Natural killer cell (primary cell): Measurements from ENCODE around the gene GJC1. TPM values are rescaled to one million over a fixed set of nuclear protein-coding genes. Genes with fewer than 3 reads are reported as not detected.

Experiments used
- ATAC-seq, 3 donors: fragments of 150-1000 bp in 2 of 3; fragments of 200-7000 bp in 1 of 3; cut with Tn5 transposase; 1 replicate in 1 of 3; 2 replicates in 2 of 3; pipeline ENCODE4 v1.10.0; 2021; ENCODE audit warnings: mild to moderate bottlenecking in 2 of 3, moderate library complexity in 2 of 3
- DNase-seq, 2 donors: peaks; one replicate each; pipeline versions ENCODE4 v3.0.0 to v3.0.0-alpha.2; 2013 to 2021; ENCODE audit warnings: mixed read lengths in 1 of 2
- H3K27ac ChIP-seq: one replicate; pipeline ENCODE4 v1.5.1; 2013; ENCODE audit warnings: mild to moderate bottlenecking, low read length
- H3K27me3 ChIP-seq: one replicate; pipeline ENCODE4 v1.6.1; 2013; ENCODE audit warnings: low read length; ENCODE audit not compliant: control insufficient read depth, insufficient read depth
- H3K36me3 ChIP-seq: one replicate; pipeline ENCODE4 v1.6.1; 2013; ENCODE audit warnings: low read length; ENCODE audit not compliant: control insufficient read depth, insufficient read depth
- H3K4me1 ChIP-seq: one replicate; pipeline ENCODE4 v1.6.1; 2013; ENCODE audit warnings: low read length; ENCODE audit not compliant: control insufficient read depth, insufficient read depth
- H3K4me3 ChIP-seq: one replicate; pipeline ENCODE4 v1.5.1; 2013; ENCODE audit warnings: low read length
- H3K9me3 ChIP-seq: one replicate; pipeline ENCODE4 v1.6.1; 2013; ENCODE audit warnings: low read length; ENCODE audit not compliant: control insufficient read depth, insufficient read depth
- H3K27ac Mint-ChIP-seq, 2 donors: one replicate each; pipeline ENCODE4 v1.8.0; 2022; ENCODE audit warnings: mild to moderate bottlenecking in 2 of 2, mixed read lengths in 2 of 2, moderate library complexity in 1 of 2
- H3K27me3 Mint-ChIP-seq, 2 donors: one replicate each; pipeline ENCODE4 v1.8.0; 2022; ENCODE audit warnings: low read depth in 2 of 2, mixed read lengths in 2 of 2
- H3K36me3 Mint-ChIP-seq: one replicate; pipeline ENCODE4 v1.8.0; 2022; ENCODE audit warnings: mixed read lengths
- H3K4me1 Mint-ChIP-seq, 2 donors: one replicate each; pipeline ENCODE4 v1.8.0; 2022; ENCODE audit warnings: mixed read lengths in 2 of 2
- H3K4me3 Mint-ChIP-seq: one replicate; pipeline ENCODE4 v1.8.0; 2022; ENCODE audit warnings: mild to moderate bottlenecking, moderate library complexity, mixed read lengths
- H3K9me3 Mint-ChIP-seq, 2 donors: one replicate each; pipeline ENCODE4 v1.8.0; 2022; ENCODE audit warnings: mixed read lengths in 2 of 2
- WGBS: methylation state at CpG from one replicate; pipeline ENCODE4 v1.1.7; 2013; ENCODE audit warnings: missing lambda C conversion rate; ENCODE audit not compliant: insufficient coverage; 5-methylcytosine and 5-hydroxymethylcytosine counted together
- intact Hi-C: fragments of 100-400 bp; cut with micrococcal nuclease; formaldehyde crosslinking; loops from one replicate; pipeline ENCODE4 v1.14.2; 2022
- total RNA-seq, 4 donors: library from RNA; stranded (reverse); fragments of 120-200 nt in 1 of 4; gene quantifications; one replicate each; pipeline versions ENCODE4 v1.2.3 to v1.2.4, GENCODE V29; 2013 to 2022
- TF ChIP-seq, protein P1 (sequence below): fragments of 200-600 bp; IDR thresholded peaks from one replicate; pipeline ENCODE4 v1.8.0; 2022; ENCODE audit warnings: antibody characterized with exemption

Gene GJC1
- total RNA-seq, 3 donors from 2014 or later (not counting 1 experiment from before 2014, with no cell fraction given), result 0.16 TPM; not detected in 2

DNA sequence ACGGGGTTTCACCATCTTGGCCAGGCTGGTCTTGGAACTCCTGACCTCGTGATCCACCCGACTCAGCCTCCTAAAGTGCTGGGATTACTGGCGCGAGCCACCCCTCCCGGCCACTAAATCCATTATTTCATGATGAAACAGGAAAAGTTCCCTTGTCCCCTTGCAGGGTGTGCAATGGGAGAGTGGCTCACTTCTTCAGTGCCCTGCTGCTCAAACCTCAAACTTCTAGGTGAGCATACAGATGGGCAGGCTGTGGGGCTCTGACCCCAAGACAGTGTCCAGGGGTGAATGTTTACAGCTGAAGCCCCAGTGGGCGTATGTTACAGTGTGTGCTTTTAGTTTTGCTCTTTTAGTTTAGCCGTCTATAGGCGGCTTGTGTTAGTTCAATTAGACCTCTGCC is 34.7 kb downstream of the GJC1 start:
- H3K27me3 Mint-ChIP-seq, result peaks cover 0 to 3% of the 10 kb centered on the region in 2 donors
- 90% methylated on average over 9 of the region's 9 CpGs for WGBS
- H3K36me3 Mint-ChIP-seq, result no peaks in the 10 kb centered on the region
- no peak overlapping the region for H3K4me3 Mint-ChIP-seq
- H3K4me1 ChIP-seq, result no peaks in the 10 kb centered on the region
- no peak overlapping the region for H3K27ac Mint-ChIP-seq
- H3K27me3 ChIP-seq, result no peaks in the 10 kb centered on the region
- ATAC-seq, result no peak
- intact Hi-C loops, result no loop called here
- H3K9me3 ChIP-seq, result no peaks in the 10 kb centered on the region
- no peak for DNase-seq
- no peaks in the 10 kb centered on the region for H3K36me3 ChIP-seq
- no peak overlapping the region for H3K4me3 ChIP-seq
- no peaks in the 10 kb centered on the region for H3K9me3 Mint-ChIP-seq
- H3K4me1 Mint-ChIP-seq, result no peaks in the 10 kb centered on the region
- TF ChIP-seq, protein P1, sequence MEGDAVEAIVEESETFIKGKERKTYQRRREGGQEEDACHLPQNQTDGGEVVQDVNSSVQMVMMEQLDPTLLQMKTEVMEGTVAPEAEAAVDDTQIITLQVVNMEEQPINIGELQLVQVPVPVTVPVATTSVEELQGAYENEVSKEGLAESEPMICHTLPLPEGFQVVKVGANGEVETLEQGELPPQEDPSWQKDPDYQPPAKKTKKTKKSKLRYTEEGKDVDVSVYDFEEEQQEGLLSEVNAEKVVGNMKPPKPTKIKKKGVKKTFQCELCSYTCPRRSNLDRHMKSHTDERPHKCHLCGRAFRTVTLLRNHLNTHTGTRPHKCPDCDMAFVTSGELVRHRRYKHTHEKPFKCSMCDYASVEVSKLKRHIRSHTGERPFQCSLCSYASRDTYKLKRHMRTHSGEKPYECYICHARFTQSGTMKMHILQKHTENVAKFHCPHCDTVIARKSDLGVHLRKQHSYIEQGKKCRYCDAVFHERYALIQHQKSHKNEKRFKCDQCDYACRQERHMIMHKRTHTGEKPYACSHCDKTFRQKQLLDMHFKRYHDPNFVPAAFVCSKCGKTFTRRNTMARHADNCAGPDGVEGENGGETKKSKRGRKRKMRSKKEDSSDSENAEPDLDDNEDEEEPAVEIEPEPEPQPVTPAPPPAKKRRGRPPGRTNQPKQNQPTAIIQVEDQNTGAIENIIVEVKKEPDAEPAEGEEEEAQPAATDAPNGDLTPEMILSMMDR, result no peak
- no peak overlapping the region for H3K27ac ChIP-seq

- Mint-ChIP-seq H3K36me3 (no peaks in the 10 kb centered on the region), H3K4me3 (no peak overlapping the region), H3K9me3 (no peaks in the 10 kb centered on the region), H3K27me3 (peaks cover 0 to 3% of the 10 kb centered on the region in 2 donors), H3K4me1 (no peaks in the 10 kb centered on the region), H3K27ac (no peak overlapping the region)
- H3K4me1 ChIP-seq, result no peaks in the 10 kb centered on the region
- H3K27me3 ChIP-seq, result no peaks in the 10 kb centered on the region
- H3K36me3 ChIP-seq, result no peaks in the 10 kb centered on the region
- no peak overlapping the region for H3K4me3 ChIP-seq
- DNase-seq (no peak), ATAC-seq (no peak)
- TF ChIP-seq, protein P1, result no peak
- H3K9me3 ChIP-seq, result no peaks in the 10 kb centered on the region
- 73% methylated on average over 9 of the region's 10 CpGs for WGBS
- H3K27ac ChIP-seq, result no peak overlapping the region
- intact Hi-C loops, result no loop called here
Observed at GRCh38 chr17:44794851-44795413, 35.2 kb downstream of the GJC1 start.

DNA sequence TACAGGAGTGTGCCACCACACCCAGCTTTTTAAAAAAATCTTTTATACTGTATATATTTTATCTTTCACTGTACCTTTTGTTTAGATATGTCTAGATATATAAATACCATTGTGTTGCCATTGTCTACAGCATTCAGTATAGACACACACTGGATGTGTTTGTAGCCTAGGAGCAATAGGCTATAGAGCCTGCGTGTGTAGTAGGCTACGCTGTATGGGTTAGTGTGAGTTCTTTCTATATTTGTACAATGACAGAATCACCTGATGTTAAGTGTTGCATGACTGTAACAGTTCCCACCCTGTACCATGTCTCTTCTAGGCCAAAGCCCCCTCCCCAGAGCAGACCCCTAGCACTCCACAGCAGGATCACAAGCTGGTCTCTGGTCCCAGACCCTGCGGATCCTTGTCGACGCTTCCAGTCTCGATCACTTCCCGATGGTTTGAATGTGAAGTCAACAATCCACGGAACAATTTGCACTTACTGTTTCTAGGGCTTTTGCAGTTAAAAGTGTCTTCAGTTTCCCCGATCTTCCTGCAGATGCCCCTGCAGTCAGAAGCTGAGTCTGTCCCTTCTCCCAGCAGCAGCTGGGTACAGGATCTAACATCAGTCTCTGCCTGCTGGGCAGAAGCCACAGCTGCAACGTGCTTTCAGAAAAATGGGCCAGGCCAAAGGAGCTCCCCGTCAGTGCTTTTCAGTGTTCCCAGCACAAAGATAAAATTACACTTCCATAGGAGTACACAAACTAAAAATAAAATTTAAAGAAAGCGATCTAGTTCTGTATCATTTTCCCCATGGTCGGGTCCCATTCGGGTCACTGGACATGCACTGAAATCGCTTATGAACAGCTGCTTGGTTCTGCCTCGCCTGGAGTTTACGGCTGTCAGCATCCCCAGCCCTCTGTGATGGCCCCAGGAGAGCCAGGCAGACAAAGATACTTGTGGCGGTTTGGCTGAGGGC is 35.9 kb downstream of the GJC1 start:
- H3K36me3 ChIP-seq, result no peaks in the 10 kb centered on the region
- Mint-ChIP-seq H3K4me3 (no peak overlapping the region), H3K4me1 (no peaks in the 10 kb centered on the region), H3K36me3 (no peaks in the 10 kb centered on the region), H3K9me3 (no peaks in the 10 kb centered on the region), H3K27ac (no peak overlapping the region), H3K27me3 (peaks cover 0 to 3% of the 10 kb centered on the region in 2 donors)
- H3K9me3 ChIP-seq, result no peaks in the 10 kb centered on the region
- no peak for DNase-seq
- TF ChIP-seq, protein P1, result no peak
- H3K4me3 ChIP-seq, result no peak overlapping the region
- no peaks in the 10 kb centered on the region for H3K4me1 ChIP-seq
- no peak overlapping the region for H3K27ac ChIP-seq
- intact Hi-C loops, result no loop called here
- 92% methylated on average over 18 of the region's 18 CpGs for WGBS
- no peaks in the 10 kb centered on the region for H3K27me3 ChIP-seq
- no peak for ATAC-seq
